Body of pancreas (tissue), 4 donors: ENCODE results near the gene PPP2R2B.

ENCODE experiments used
- CTCF ChIP-seq, 7 experiments: fragments of 450-650 bp in 4 of 7; fragments of 200-600 bp in 3 of 7; sonication (generic) in 3 of 7; IDR thresholded peaks; one replicate each; pipeline ENCODE4 v1.5.1; 2016 to 2019; ENCODE audit warnings: antibody characterized with exemption in 7 of 7
- POLR2A ChIP-seq, 3 donors: fragments of 450-650 bp; IDR thresholded peaks; one replicate each; pipeline ENCODE4 v1.6.1; 2016; ENCODE audit warnings: antibody characterized with exemption in 3 of 3, mild to moderate bottlenecking in 2 of 3

- TF ChIP-seq CTCF (IDR thresholded peaks at IDR 0.05) (no peak), POLR2A (IDR thresholded peaks at IDR 0.05) (no peak)
Measured at GRCh38 chr5:146626936-146627335, 251.6 kb downstream of the PPP2R2B start.
